ENCODE data around the gene FRMD4B. TPM values are rescaled to one million over a fixed set of nuclear protein-coding genes. Genes with fewer than 3 reads are reported as not detected.
A peak's percentile ranks its signal among the peaks of the same experiment; 100 is the strongest.

Gene FRMD4B
- total and polyA plus RNA-seq, 2 donors (not counting 3 experiments of a cell fraction or from before 2014, with no cell fraction given), result 66.4 to 89.7 TPM

DNA sequence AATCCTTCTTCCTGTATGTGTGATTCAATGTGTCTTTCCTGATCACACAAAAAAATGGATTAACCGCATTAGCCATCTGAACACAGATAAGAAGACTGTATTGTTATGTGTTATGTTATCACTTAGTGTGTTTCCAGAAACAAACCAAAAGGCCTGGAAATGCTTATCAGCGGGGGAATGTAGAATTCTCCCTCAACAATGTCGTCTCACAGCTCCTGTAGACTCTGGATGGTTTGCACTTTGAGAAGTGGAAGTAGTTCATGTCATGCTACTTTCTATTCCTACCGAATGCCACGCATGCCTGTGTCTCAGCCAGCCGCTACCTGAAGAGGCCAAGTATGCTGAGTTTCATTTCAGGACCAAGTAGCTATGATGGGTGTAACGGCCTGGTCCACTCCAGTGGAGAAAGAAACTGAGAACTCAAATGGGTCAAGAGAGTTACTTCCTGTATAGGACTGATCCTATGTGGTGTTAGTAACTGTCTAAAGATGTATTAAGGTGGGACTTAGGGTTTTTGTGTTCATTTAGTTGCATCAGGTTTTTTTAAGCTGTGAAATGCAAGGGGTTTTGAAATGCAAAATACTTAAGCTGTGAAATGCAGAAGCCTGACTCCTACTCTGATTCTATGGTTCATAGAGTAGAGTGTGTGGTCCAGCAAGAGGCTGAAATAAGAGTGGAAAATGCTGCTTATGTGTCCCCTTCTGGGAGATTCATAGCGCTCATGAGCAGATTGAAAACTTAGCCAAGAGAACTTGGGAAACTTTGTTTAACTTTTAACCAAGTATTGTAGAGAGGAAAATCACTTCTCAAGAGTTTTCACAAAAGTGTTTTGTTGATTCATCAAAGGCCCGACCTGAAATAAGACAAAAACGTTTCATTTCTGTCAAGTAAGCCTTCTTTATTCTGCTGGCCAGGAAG is 145.0 kb downstream of the FRMD4B start:
- peaks cover 6% of the 10 kb centered on the region for H3K79me2 ChIP-seq (ENCODE audit: control insufficient read depth, insufficient read depth, low read length)
- peak overlapping the region; percentile 32 for H3K9ac ChIP-seq (replicated peaks; ENCODE audit: extremely low read depth, insufficient read depth, low read length)
- H2AFZ ChIP-seq (ENCODE audit: low read depth, low read length), result no peak overlapping the region
- CTCF ChIA-PET, result interaction anchor here (1.2 to 2.1 kb wide), 4 partner anchors 28 to 65 kb away, joined by 3 to 8 read pairs (median 4); no protein-coding TSS in a partner anchor
- H3K36me3 ChIP-seq (ENCODE audit: control insufficient read depth in 2 of 2, extremely low read depth in 1 of 2, insufficient read depth in 2 of 2, low read length in 2 of 2), result no peaks in the 10 kb centered on the region
- H3K4me3 ChIP-seq (replicated peaks in 1 of 3; ENCODE audit: insufficient read depth in 1 of 3, low read depth in 1 of 3, low read length in 3 of 3), result no peak overlapping the region
- POLR2A ChIA-PET, result no interaction called here
- H3K9me1 ChIP-seq (replicated peaks; ENCODE audit: control insufficient read depth, extremely low read depth, insufficient read depth, low read length), result no peaks in the 10 kb centered on the region
- FAIRE-seq (peak; percentile 43), DNase-seq (ENCODE audit: low read depth, low spot score) (peak; percentile 80)
- intact Hi-C loops (cut with micrococcal nuclease) (loop anchor here (5.0 kb wide), 2 partner anchors 66 to 171 kb away; no protein-coding TSS in a partner anchor), dilution Hi-C loops (cut with MboI; ENCODE audit: extremely low pct_ligation_motif_present, low sequenced_read_pairs) (no loop called here)
- H3K4me2 ChIP-seq (ENCODE audit: insufficient read depth, low read length), result peak overlapping the region; percentile 40
- H3K27me3 ChIP-seq (ENCODE audit: control insufficient read depth in 2 of 2, insufficient read depth in 2 of 2, low read length in 2 of 2), result no peaks in the 10 kb centered on the region
- H3K9me3 ChIP-seq (replicated peaks; ENCODE audit: control insufficient read depth, insufficient read depth, low read length), result no peaks in the 10 kb centered on the region
- peaks cover 66% of the 10 kb centered on the region for H3K4me1 ChIP-seq (ENCODE audit: control insufficient read depth, extremely low read depth, insufficient read depth, low read length)
- TF ChIP-seq FOS (IDR thresholded peaks at IDR 0.05; ENCODE audit: borderline replicate concordance, insufficient read depth, low read length) (peak; percentile 4), EZH2 (IDR thresholded peaks at IDR 0.05; ENCODE audit: borderline replicate concordance, low read depth, low read length, severe bottlenecking) (no peak), GATA2 (IDR thresholded peaks at IDR 0.05; ENCODE audit: insufficient read depth, insufficient read length, low read depth, low read length) (peak; percentile 70)
- H3K27ac ChIP-seq (ENCODE audit: insufficient read depth, low read depth, low read length), result peak overlapping the region; percentile 90
- BruUV-seq (replicated peaks), result no TSS peak
- no peaks in the 10 kb centered on the region for H4K20me1 ChIP-seq (replicated peaks; ENCODE audit: control insufficient read depth, extremely low read depth, insufficient read depth, low read length)

DNA sequence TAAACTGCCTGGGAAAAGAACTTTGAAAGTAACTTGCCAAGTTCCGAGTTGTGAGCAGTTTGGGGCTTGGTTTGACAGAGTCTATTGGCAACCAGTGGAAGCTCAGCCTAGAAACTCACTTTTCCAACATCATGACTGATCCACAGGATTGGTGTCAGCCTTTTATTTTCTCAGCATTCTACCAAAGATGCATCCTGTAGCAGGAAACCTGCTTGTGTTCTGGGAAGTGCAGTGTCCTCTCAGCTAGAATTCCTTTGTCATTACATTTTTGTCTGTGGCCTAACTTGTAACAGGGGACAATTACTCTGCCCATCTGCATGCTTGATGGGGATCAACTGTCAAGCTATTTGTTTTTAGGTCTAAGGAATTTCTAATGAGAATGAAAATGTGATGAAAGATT is 146.8 kb downstream of the FRMD4B start:
- H3K4me2 ChIP-seq (ENCODE audit: insufficient read depth, low read length), result peak overlapping the region; percentile 12
- DNase-seq (ENCODE audit: low read depth, low spot score), result peak; percentile 79
- FAIRE-seq, result peak; percentile 85
- H3K79me2 ChIP-seq (ENCODE audit: control insufficient read depth, insufficient read depth, low read length), result peaks cover 11% of the 10 kb centered on the region
- H3K4me1 ChIP-seq (ENCODE audit: control insufficient read depth, extremely low read depth, insufficient read depth, low read length), result peaks cover 69% of the 10 kb centered on the region
- H3K9me3 ChIP-seq (replicated peaks; ENCODE audit: control insufficient read depth, insufficient read depth, low read length), result no peaks in the 10 kb centered on the region
- TF ChIP-seq MYC (IDR thresholded peaks at IDR 0.05; ENCODE audit: low read depth, low read length) (no peak), CTCF (IDR thresholded peaks at IDR 0.05; ENCODE audit: extremely low read depth in 1 of 2, insufficient read depth in 1 of 2, low read depth in 1 of 2, low read length in 2 of 2) (no peak), FOS (IDR thresholded peaks at IDR 0.05; ENCODE audit: borderline replicate concordance, insufficient read depth, low read length) (no peak), POLR2AphosphoS5 (IDR thresholded peaks at IDR 0.05; ENCODE audit: insufficient read depth, low read depth, low read length) (peak; percentile 32), EZH2 (IDR thresholded peaks at IDR 0.05; ENCODE audit: borderline replicate concordance, low read depth, low read length, severe bottlenecking) (no peak), POLR2A (IDR thresholded peaks at IDR 0.05; ENCODE audit: low read depth, low read length) (no peak), GATA2 (IDR thresholded peaks at IDR 0.05; ENCODE audit: insufficient read depth, insufficient read length, low read depth, low read length) (no peak), JUN (IDR thresholded peaks at IDR 0.05; ENCODE audit: borderline replicate concordance, insufficient read depth, insufficient read length, low read depth) (peak; percentile 74)
- TF ChIP-seq, protein P1, sequence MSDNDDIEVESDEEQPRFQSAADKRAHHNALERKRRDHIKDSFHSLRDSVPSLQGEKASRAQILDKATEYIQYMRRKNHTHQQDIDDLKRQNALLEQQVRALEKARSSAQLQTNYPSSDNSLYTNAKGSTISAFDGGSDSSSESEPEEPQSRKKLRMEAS (IDR thresholded peaks at IDR 0.05; ENCODE audit: insufficient read depth, insufficient read length), result no peak
- H2AFZ ChIP-seq (ENCODE audit: low read depth, low read length), result no peak overlapping the region
- H3K4me3 ChIP-seq (replicated peaks in 1 of 3; ENCODE audit: insufficient read depth in 1 of 3, low read depth in 1 of 3, low read length in 3 of 3), result no peak overlapping the region
- peaks cover 0 to 1% of the 10 kb centered on the region in 2 experiments for H3K36me3 ChIP-seq (ENCODE audit: control insufficient read depth in 2 of 2, extremely low read depth in 1 of 2, insufficient read depth in 2 of 2, low read length in 2 of 2)
- H4K20me1 ChIP-seq (replicated peaks; ENCODE audit: control insufficient read depth, extremely low read depth, insufficient read depth, low read length), result no peaks in the 10 kb centered on the region
- peak overlapping the region; percentile 57 for H3K9ac ChIP-seq (replicated peaks; ENCODE audit: extremely low read depth, insufficient read depth, low read length)
- peak overlapping the region; percentile 90 for H3K27ac ChIP-seq (ENCODE audit: insufficient read depth, low read depth, low read length)
- dilution Hi-C loops (cut with MboI; ENCODE audit: extremely low pct_ligation_motif_present, low sequenced_read_pairs), result no loop called here
- CTCF ChIA-PET, result interaction anchor here (0.8 to 3.8 kb wide), 7 partner anchors 14 to 118 kb away, joined by 3 to 22 read pairs (median 4); no protein-coding TSS in a partner anchor
- no TSS peak for BruUV-seq (replicated peaks)
- H3K27me3 ChIP-seq (ENCODE audit: control insufficient read depth in 2 of 2, insufficient read depth in 2 of 2, low read length in 2 of 2), result no peaks in the 10 kb centered on the region
- POLR2A ChIA-PET, result interaction anchor here (0.7 to 1.3 kb wide), 4 partner anchors 27 to 57 kb away, joined by 3 to 5 read pairs (median 3); no protein-coding TSS in a partner anchor
- intact Hi-C loops (cut with micrococcal nuclease), result loop anchor here (5.0 kb wide), 2 partner anchors 42 to 152 kb away; no protein-coding TSS in a partner anchor
- H3K9me1 ChIP-seq (replicated peaks; ENCODE audit: control insufficient read depth, extremely low read depth, insufficient read depth, low read length), result no peaks in the 10 kb centered on the region

All from endothelial cell of umbilical vein (primary cell).